NCI-H446 treated with DMSO at 0.1 percent for 48 hours (cell line): ENCODE data around the gene PPP1R1B.

Experiments used
- DNase-seq: peaks from one replicate; lab custom pipeline; 2025; lab: John Stamatoyannopoulos, UW

Gene PPP1R1B

DNA sequence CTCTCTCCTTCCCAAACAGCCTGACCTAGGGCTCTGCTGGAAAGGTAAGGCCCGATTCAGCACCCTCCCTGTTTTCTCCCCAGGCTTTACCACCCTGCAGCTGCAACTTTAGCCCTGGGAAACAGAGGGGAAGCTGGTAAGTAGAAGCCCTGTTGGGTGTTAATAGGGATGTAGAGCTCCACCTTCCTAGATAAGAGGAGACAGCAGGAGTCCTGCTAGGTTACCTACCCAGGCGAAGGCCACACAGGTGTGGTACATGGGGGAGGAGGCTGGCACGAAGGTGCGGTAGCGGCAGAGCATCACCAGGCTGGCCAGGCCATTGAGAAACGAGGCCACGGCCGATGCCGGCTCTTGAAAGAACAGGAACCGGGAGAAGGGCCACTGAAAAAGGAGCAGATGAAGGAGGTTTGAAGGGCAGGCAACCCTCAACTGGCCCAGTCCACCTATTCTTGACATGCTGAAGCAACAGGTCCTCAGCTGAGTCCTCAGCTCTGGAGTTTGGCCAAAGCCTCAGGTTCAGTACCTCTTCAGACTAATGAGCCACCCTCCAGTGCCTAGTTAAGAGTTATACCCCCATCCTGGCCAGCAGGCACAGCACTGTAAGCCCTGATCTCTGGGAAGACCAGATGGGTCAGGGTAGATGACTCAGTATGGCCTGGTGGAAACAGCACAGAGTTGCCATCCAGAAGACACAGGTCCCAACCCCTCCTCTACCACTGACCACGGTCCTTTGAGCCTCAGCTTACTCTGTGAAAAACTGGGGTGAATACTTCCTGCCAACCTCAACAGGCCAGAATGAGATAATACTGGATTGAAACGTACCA lies 57.8 kb downstream of the PPP1R1B start:
- no peak for DNase-seq
